Measurements from ENCODE around the gene FHIT.

- TF ChIP-seq CTCF (IDR thresholded peaks at IDR 0.05), result no peak
- no peak for TF ChIP-seq POLR2A (IDR thresholded peaks at IDR 0.05)
Observed at GRCh38 chr3:59970376-59970775, 1280.9 kb downstream of the FHIT start.
